ENCODE measurements around the gene GIT2. TPM values are rescaled to one million over a fixed set of nuclear protein-coding genes. Genes with fewer than 3 reads are reported as not detected.
A peak's percentile ranks its signal among the peaks of the same experiment; 100 is the strongest.

Gene GIT2
- total and polyA plus RNA-seq, 2 of the 13 experiments (the other 11 are each of a cell fraction or from before 2014, with no cell fraction given): 18.4 to 19.8 TPM

DNA sequence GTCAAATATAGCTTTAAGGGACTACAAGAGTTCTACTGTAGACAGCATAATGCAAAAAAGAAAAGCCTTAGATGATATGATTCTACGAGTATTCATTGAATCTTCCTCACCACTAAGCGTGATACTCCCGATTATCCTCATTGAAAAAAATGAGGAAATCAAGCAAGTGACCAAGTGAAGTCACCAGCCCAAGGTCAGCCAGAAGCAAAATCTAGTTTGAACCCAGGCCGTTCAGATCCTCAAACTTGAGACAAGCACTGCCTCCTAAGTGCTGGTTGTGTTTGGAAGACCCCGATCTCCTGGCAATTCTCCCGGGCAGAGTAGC is 845 bp downstream of the GIT2 start:
- Histone ChIP-seq H3K79me2 (ENCODE audit: insufficient read depth, low read length) (peaks cover 44% of the 10 kb centered on the region), H3K27ac (ENCODE audit: extremely low read length, insufficient read depth, low read length) (peak overlapping the region; percentile 75), H4K20me1 (ENCODE audit: insufficient read depth, low read length) (peaks cover 6% of the 10 kb centered on the region; the same call in 1 of the 2 replicates), H3K9ac (ENCODE audit: insufficient read depth, low read depth, low read length) (peak overlapping the region; percentile 90), H3K9me3 (ENCODE audit: low read length) (no peaks in the 10 kb centered on the region), H3K4me2 (ENCODE audit: low read depth, low read length) (peak overlapping the region; percentile 93), H3K27me3 (ENCODE audit: control insufficient read depth in 1 of 2, insufficient read depth in 2 of 2, low read length in 2 of 2) (no peaks in the 10 kb centered on the region; a peak in 1 of 5 replicates), H3K4me3 (replicated peaks in 1 of 3; ENCODE audit: insufficient read depth in 1 of 3, low read depth in 2 of 3, low read length in 3 of 3) (peak overlapping the region; percentile 93 to 97 (median 94)), H3K4me1 (ENCODE audit: insufficient read depth, low read length) (peaks cover 55% of the 10 kb centered on the region), H3K36me3 (replicated peaks in 1 of 2; ENCODE audit: control insufficient read depth in 1 of 2, insufficient read depth in 2 of 2, low read length in 2 of 2) (peaks cover 0 to 13% of the 10 kb centered on the region in 2 experiments; a peak in 4 of 5 replicates), H2AFZ (ENCODE audit: low read length) (no peak overlapping the region)
- POLR2A ChIA-PET: interaction anchor here (1.5 kb wide), 1 partner anchor 46 kb away, joined by 4 read pairs; no protein-coding TSS in a partner anchor
- intact Hi-C loops (cut with micrococcal nuclease; ENCODE audit: unreplicated experiment): loop anchor here (5.0 kb wide), 1 partner anchor 48 kb away; no protein-coding TSS in a partner anchor
- BruUV-seq (replicated peaks): no TSS peak
- no peak for ATAC-seq
- CTCF ChIA-PET (ENCODE audit: low intra/inter-chr PET ratio, low total read pairs): no interaction called here
- no peak for DNase-seq (ENCODE audit: low spot score)
- TF ChIP-seq SYNCRIP (IDR thresholded peaks at IDR 0.05; ENCODE audit: insufficient read depth, low read depth, low read length): no peak
- TF ChIP-seq ARID2 (CRISPR knock-in tag; IDR thresholded peaks at IDR 0.05; ENCODE audit: borderline replicate concordance): 0 out of 2 replicates have a peak, but pooled peaks have one; percentile 17
- no peak for TF ChIP-seq ZNF567 (CRISPR knock-in tag; IDR thresholded peaks at IDR 0.05; ENCODE audit: borderline replicate concordance)
- TF ChIP-seq ZNF264 (CRISPR knock-in tag; IDR thresholded peaks at IDR 0.05): peak; percentile 21; the same call in 1 of the 2 replicates
- peak; percentile 29; the same call in 1 of the 2 replicates for TF ChIP-seq ZNF558 (CRISPR knock-in tag; IDR thresholded peaks at IDR 0.05; ENCODE audit: borderline replicate concordance)
- no peak for TF ChIP-seq TOE1 (CRISPR knock-in tag; IDR thresholded peaks at IDR 0.05)
- TF ChIP-seq EEA1 (CRISPR knock-in tag; IDR thresholded peaks at IDR 0.05; ENCODE audit: borderline replicate concordance): no peak
- TF ChIP-seq ZIK1 (CRISPR knock-in tag; IDR thresholded peaks at IDR 0.05; ENCODE audit: borderline replicate concordance, low read depth): no peak
- TF ChIP-seq ZNF562 (CRISPR knock-in tag; IDR thresholded peaks at IDR 0.05; ENCODE audit: borderline replicate concordance): no peak
- 0 out of 2 replicates have a peak, but pooled peaks have one; percentile 30 for TF ChIP-seq ZNF724P (CRISPR knock-in tag; IDR thresholded peaks at IDR 0.05; ENCODE audit: borderline replicate concordance)
- 0 out of 2 replicates have a peak, but pooled peaks have one; percentile 20 for TF ChIP-seq THAP8 (CRISPR knock-in tag; IDR thresholded peaks at IDR 0.05; ENCODE audit: borderline replicate concordance)
- no peak for TF ChIP-seq ZBTB7A (CRISPR knock-in tag; IDR thresholded peaks at IDR 0.05)
- no peak for TF ChIP-seq SMAD9 (CRISPR knock-in tag; IDR thresholded peaks at IDR 0.05)
- 0% methylated on average over 6 of the region's 6 CpGs for WGBS (ENCODE audit: low lambda C conversion rate)
- no peak for FAIRE-seq
- in situ Hi-C loops (cut with HindIII; ENCODE audit: extremely low pct_ligation_motif_present, low pct_unique_long_range_greater_than_20kb): no loop called here

Data from HepG2 (cell line).